CD1c-positive myeloid dendritic cell (primary cell): ENCODE measurements around the gene CHCHD1.
A peak's percentile ranks its signal among the peaks of the same experiment; 100 is the strongest.
"Not testable (repeated sequence)": the region's sequence is repeated elsewhere in the genome, so short reads cannot be mapped to it uniquely, and the experiment has no call there.

ENCODE experiments used
- DNase-seq: peaks from one replicate; pipeline ENCODE4 v3.0.0-alpha.2; 2016; ENCODE audit errors: extremely low spot score

Gene CHCHD1

GRCh38 chr10:73781879-73782748, at the start of gene CHCHD1:
TSS of gene CHCHD1 (plus strand) at chr10:73782048. CDS start at chr10:73782076, 28 bp downstream.
- DNase-seq: peak; percentile 94

GRCh38 chr10:73732426-73732825, 49.4 kb upstream of the CHCHD1 start:
- DNase-seq: no peak

- DNase-seq: no peak
Measured at GRCh38 chr10:73732931-73733623, 48.8 kb upstream of the CHCHD1 start.

- no peak for DNase-seq
Measured at GRCh38 chr10:73734028-73734720, 47.7 kb upstream of the CHCHD1 start.

GRCh38 chr10:73734796-73735305, 47.0 kb upstream of the CHCHD1 start:
- DNase-seq: no peak

- DNase-seq: not testable (repeated sequence)
Measured at GRCh38 chr10:73740501-73741254, 41.2 kb upstream of the CHCHD1 start.

- no peak for DNase-seq
Measured at GRCh38 chr10:73742454-73742734, 39.5 kb upstream of the CHCHD1 start.

GRCh38 chr10:73743327-73743904, 38.4 kb upstream of the CHCHD1 start:
- no peak for DNase-seq

- DNase-seq: peak; percentile 98
Measured at GRCh38 chr10:73743905-73744663, 37.8 kb upstream of the CHCHD1 start, which contains the start of gene SEC24C. TSS of gene SEC24C (plus strand) at chr10:73744372. CDS start at chr10:73746833, 2,461 bp downstream.

GRCh38 chr10:73744664-73744975, 37.2 kb upstream of the CHCHD1 start:
- DNase-seq: peak; percentile 48

- DNase-seq: no peak
Measured at GRCh38 chr10:73746721-73747120, 35.1 kb upstream of the CHCHD1 start.

GRCh38 chr10:73750819-73751218, 31.0 kb upstream of the CHCHD1 start:
- no peak for DNase-seq

GRCh38 chr10:73756183-73756582, 25.7 kb upstream of the CHCHD1 start:
- no peak for DNase-seq

GRCh38 chr10:73758704-73759511, 22.9 kb upstream of the CHCHD1 start:
- DNase-seq: no peak

- DNase-seq: no peak
Measured at GRCh38 chr10:73759512-73760115, 22.2 kb upstream of the CHCHD1 start.

GRCh38 chr10:73761781-73762180, 20.1 kb upstream of the CHCHD1 start:
- no peak for DNase-seq

GRCh38 chr10:73762915-73763314, 18.9 kb upstream of the CHCHD1 start:
- no peak for DNase-seq

- DNase-seq: no peak
Measured at GRCh38 chr10:73763343-73763742, 18.5 kb upstream of the CHCHD1 start.

GRCh38 chr10:73765066-73765465, 16.8 kb upstream of the CHCHD1 start:
- peak; percentile 32 for DNase-seq
